Esophagus muscularis mucosa (tissue), 4 donors: ENCODE data around the gene EVI5. TPM values are rescaled to one million over a fixed set of nuclear protein-coding genes. Genes with fewer than 3 reads are reported as not detected.

Source experiments
- DNase-seq: peaks from one replicate; pipeline ENCODE4 v3.0.0-alpha.2; 2017; ENCODE audit errors: extremely low spot score
- H3K27ac ChIP-seq, 4 donors: fragments of 200-600 bp; sonication (generic); replicated peaks in 1 of 4; 1 replicate in 3 of 4; 2 replicates in 1 of 4; pipeline ENCODE4 v1.5.1; 2016 to 2019; ENCODE audit warnings: mild to moderate bottlenecking in 1 of 4
- H3K27me3 ChIP-seq, 4 donors: fragments of 200-600 bp; sonication (generic); one replicate each; pipeline versions ENCODE4 v1.5.1 to v1.6.0; 2016 to 2019
- H3K36me3 ChIP-seq, 4 donors: fragments of 200-600 bp; sonication (generic); one replicate each; pipeline ENCODE4 v1.5.1; 2016 to 2019
- H3K4me1 ChIP-seq, 4 donors: fragments of 200-600 bp; sonication (generic); one replicate each; pipeline ENCODE4 v1.5.1; 2016 to 2019
- H3K4me3 ChIP-seq, 4 donors: fragments of 200-600 bp; sonication (generic); 1 replicate in 2 of 4; 2 replicates in 2 of 4; pipeline ENCODE4 v1.5.1; 2016 to 2019; ENCODE audit warnings: mild to moderate bottlenecking in 4 of 4, moderate library complexity in 1 of 4
- H3K9me3 ChIP-seq, 4 donors: fragments of 200-600 bp; sonication (generic); 1 replicate in 3 of 4; 2 replicates in 1 of 4; pipeline ENCODE4 v1.5.1; 2016 to 2019
- EP300 ChIP-seq: sonication (generic); formaldehyde crosslinking; IDR thresholded peaks from one replicate; pipeline ENCODE4 v1.6.1; 2017; ENCODE audit warnings: antibody characterized with exemption
- POLR2A ChIP-seq: fragments of 450-650 bp; IDR thresholded peaks from one replicate; pipeline ENCODE4 v1.6.1; 2017; ENCODE audit warnings: antibody characterized with exemption, moderate library complexity, mild to moderate bottlenecking, low read depth
- POLR2AphosphoS5 ChIP-seq, 2 donors: sonication (generic); formaldehyde crosslinking; IDR thresholded peaks; one replicate each; pipeline ENCODE4 v1.6.1; 2017; ENCODE audit warnings: antibody characterized with exemption in 2 of 2
- WGBS: methylation state at CpG from one replicate; pipeline ENCODE4 v1.1.5; 2018; 5-methylcytosine and 5-hydroxymethylcytosine counted together
- intact Hi-C: fragments of 100-400 bp; cut with DNase I; formaldehyde crosslinking; loops from one replicate; pipeline ENCODE4 v1.15.1; 2023
- total RNA-seq, 4 donors: library from RNA; depleted of rRNA; stranded (reverse); fragments of >200 nt; gene quantifications; one replicate each; pipeline versions ENCODE4 v1.1.0 to v1.2.1, GENCODE V29; 2016
- TF ChIP-seq, protein P1 (sequence below), 3 experiments: fragments of 200-600 bp in 2 of 3; fragments of 450-650 bp in 1 of 3; sonication (generic) in 2 of 3; IDR thresholded peaks; one replicate each; pipeline ENCODE4 v1.5.1; 2017 to 2019; ENCODE audit warnings: antibody characterized with exemption in 3 of 3, mild to moderate bottlenecking in 2 of 3, moderate library complexity in 1 of 3

Gene EVI5
- 10 to 100 TPM; 32.3 to 55.2 (median 40.4) TPM for total RNA-seq

DNA sequence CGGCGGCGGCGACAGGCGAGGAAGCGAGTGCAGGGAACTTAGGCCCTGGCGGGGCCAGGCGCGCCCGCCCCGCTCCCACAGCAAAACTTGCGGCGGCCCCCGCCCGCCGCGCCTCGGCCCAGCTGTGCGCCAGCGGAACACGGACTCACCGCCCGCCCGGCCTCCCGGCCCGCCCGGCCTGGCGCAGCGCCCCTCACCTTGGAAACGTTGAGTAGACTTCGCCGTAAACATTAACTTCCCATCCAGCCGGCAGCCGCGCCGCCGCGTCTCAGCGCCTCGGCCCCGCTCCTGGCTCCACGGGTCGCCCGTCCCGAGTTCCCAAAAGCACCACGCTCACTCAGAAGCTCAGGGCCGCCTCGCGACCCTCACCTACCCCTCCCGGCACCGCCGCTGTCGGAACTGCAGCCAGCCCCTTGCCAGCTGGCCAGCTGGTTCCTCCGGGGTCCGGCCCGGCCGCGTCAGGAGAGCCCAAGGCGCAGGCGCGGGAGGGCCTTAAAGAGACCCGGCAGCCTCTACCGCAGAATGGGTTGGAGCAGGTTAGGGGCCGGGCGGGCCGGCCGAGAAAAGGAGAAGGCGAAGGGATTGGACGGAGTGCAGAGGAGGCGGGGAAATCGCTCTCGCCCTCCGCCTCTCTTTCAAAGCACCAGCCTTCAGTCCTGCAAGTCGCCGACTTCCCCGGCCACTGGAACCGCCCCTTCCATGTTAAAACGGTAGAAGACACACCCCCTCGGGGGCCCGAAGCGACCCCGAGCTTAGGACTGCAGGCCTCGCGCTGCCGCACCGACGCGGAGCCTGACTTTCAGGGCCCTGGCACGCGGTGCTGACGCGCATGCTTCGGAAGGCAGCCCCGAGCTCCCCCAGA is at the start of gene EVI5:
TSS of gene EVI5 (minus strand) at position 470 of the 862 bp plus-strand sequence. CDS start 48,562 bp downstream, outside the sequence.
- Histone ChIP-seq H3K4me3 (peak within 1 kb of the TSS; percentile 74 to 99 (median 90)), H3K36me3 (no peaks in the 10 kb centered on the region), H3K9me3 (no peaks in the 10 kb centered on the region), H3K4me1 (peaks cover 19 to 38% (median 31%) of the 10 kb centered on the region in 4 donors), H3K27ac (peak within 1 kb of the TSS; percentile 96 to 99 (median 99)), H3K27me3 (no peaks in the 10 kb centered on the region)
- WGBS = 0% methylated on average over 11 of the region's 94 CpGs
- intact Hi-C loops = loop anchor here (10.0 kb wide), 1 partner anchor 50 kb away; the partner anchor contains the start of gene RPL5
- TF ChIP-seq, protein P1, sequence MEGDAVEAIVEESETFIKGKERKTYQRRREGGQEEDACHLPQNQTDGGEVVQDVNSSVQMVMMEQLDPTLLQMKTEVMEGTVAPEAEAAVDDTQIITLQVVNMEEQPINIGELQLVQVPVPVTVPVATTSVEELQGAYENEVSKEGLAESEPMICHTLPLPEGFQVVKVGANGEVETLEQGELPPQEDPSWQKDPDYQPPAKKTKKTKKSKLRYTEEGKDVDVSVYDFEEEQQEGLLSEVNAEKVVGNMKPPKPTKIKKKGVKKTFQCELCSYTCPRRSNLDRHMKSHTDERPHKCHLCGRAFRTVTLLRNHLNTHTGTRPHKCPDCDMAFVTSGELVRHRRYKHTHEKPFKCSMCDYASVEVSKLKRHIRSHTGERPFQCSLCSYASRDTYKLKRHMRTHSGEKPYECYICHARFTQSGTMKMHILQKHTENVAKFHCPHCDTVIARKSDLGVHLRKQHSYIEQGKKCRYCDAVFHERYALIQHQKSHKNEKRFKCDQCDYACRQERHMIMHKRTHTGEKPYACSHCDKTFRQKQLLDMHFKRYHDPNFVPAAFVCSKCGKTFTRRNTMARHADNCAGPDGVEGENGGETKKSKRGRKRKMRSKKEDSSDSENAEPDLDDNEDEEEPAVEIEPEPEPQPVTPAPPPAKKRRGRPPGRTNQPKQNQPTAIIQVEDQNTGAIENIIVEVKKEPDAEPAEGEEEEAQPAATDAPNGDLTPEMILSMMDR (IDR thresholded peaks at IDR 0.05) = peak in 2 of 3 experiments; percentile 15 to 16
- peak; percentile 46 for TF ChIP-seq POLR2A
- peak; percentile 77 to 89 for TF ChIP-seq POLR2AphosphoS5 (IDR thresholded peaks at IDR 0.05)
- no peak for TF ChIP-seq EP300
- peak; percentile 97 for DNase-seq

DNA sequence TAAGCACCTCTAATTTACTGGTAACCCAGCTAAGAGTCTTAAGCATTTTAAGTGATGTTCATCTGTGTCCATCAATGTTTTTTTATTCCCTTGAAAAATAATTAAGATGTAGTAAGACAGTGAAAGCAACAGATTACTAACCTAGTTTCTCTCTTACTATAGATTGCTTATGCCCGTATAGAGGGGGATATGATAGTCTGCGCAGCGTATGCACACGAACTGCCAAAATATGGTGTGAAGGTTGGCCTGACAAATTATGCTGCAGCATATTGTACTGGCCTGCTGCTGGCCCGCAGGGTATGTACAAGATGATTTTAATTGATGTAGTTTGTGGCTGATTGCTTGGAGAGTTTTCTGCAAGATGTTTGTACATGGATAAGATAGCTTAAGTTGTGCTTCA is 49.7 kb upstream of the EVI5 start:
- no peak for TF ChIP-seq EP300
- no peak for TF ChIP-seq POLR2A
- no peak for TF ChIP-seq POLR2AphosphoS5 (IDR thresholded peaks at IDR 0.05)
- H3K27ac ChIP-seq = peak overlapping the region in 2 of 4 donors; percentile 95
- no peak for DNase-seq
- peaks cover 50 to 73% (median 71%) of the 10 kb centered on the region in 4 donors for H3K4me1 ChIP-seq
- H3K36me3 ChIP-seq = peaks cover 0 to 62% (median 49%) of the 10 kb centered on the region in 4 donors
- H3K27me3 ChIP-seq = no peaks in the 10 kb centered on the region
- 55% methylated on average over 5 of the region's 5 CpGs for WGBS
- peak overlapping the region in 1 of 4 donors; percentile 3 for H3K4me3 ChIP-seq
- H3K9me3 ChIP-seq = no peaks in the 10 kb centered on the region
- intact Hi-C loops = loop anchor here (10.0 kb wide), 1 partner anchor 50 kb away; the partner anchor contains the start of gene EVI5

DNA sequence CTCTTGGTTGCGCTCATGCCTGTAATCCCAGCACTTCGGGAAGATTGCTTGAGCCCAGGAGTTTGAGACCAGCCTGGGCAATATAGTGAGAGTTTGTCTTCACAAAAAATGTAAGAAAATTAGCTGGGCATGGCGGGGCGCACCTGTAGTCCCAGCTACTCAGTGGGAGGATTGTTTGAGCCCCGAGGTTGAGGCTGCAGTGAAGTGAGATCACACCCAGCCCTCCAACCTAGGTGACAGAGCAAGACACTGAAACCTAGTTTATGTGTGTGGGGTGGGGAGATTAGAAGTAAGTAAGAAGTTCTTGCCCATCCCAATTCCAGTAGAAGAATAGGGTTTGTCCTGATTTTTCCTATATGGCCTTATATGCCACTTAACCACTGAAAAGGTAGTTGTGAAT is 48.9 kb upstream of the EVI5 start:
- Histone ChIP-seq H3K9me3 (no peaks in the 10 kb centered on the region), H3K4me1 (peaks cover 44 to 65% (median 63%) of the 10 kb centered on the region in 4 donors), H3K36me3 (peaks cover 0 to 55% (median 42%) of the 10 kb centered on the region in 4 donors), H3K27ac (peak overlapping the region; percentile 95 to 96 (median 95)), H3K4me3 (peak overlapping the region; percentile 84 to 95 (median 92)), H3K27me3 (no peaks in the 10 kb centered on the region)
- WGBS = 54% methylated on average over 5 of the region's 5 CpGs
- TF ChIP-seq POLR2AphosphoS5 (IDR thresholded peaks at IDR 0.05) (no peak), EP300 (no peak)
- no peak for DNase-seq
- intact Hi-C loops = loop anchor here (10.0 kb wide), 1 partner anchor 49 kb away; the partner anchor contains the start of gene EVI5

DNA sequence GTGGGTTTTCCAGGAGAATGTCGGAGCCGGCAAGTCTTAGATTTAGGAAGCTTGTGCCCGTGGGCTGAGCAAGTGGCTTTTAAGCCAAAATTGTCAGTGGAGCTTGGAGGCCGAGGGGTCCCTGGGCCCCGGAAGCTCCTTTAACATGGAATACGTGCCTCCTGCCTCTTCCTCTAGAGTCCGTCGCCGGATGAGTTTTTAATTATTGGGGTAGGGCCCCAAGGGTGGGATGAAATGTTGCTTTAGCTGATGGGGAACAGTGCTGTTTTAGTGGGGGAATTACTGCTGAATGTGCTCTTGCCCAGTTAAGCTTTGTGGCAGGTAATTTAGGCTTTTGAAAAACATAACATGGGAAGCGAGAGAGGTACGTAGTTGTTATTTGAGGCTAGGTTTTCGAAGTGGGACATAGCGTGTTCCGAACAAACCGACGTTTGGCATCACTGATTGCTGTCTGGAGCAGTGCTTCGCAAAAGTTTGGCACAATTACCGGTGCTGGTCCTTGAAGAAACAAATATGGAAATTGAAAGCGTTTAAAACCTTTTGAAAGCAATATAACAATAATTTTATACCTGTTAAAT is 47.7 kb upstream of the EVI5 start:
- TF ChIP-seq POLR2AphosphoS5 (IDR thresholded peaks at IDR 0.05) (peak in 1 of 2 donors; percentile 31), EP300 (no peak)
- H3K4me1 ChIP-seq = peaks cover 36 to 53% (median 51%) of the 10 kb centered on the region in 4 donors
- peaks cover 0 to 43% (median 33%) of the 10 kb centered on the region in 4 donors for H3K36me3 ChIP-seq
- H3K27ac ChIP-seq = peak overlapping the region; percentile 95 to 96 (median 95)
- intact Hi-C loops = loop anchor here (10.0 kb wide), 1 partner anchor 48 kb away; the partner anchor contains the start of gene EVI5
- no peaks in the 10 kb centered on the region for H3K9me3 ChIP-seq
- no peak for DNase-seq
- H3K4me3 ChIP-seq = peak overlapping the region; percentile 84 to 95 (median 92)
- H3K27me3 ChIP-seq = no peaks in the 10 kb centered on the region
- under 1% methylated on average over 19 of the region's 19 CpGs for WGBS

DNA sequence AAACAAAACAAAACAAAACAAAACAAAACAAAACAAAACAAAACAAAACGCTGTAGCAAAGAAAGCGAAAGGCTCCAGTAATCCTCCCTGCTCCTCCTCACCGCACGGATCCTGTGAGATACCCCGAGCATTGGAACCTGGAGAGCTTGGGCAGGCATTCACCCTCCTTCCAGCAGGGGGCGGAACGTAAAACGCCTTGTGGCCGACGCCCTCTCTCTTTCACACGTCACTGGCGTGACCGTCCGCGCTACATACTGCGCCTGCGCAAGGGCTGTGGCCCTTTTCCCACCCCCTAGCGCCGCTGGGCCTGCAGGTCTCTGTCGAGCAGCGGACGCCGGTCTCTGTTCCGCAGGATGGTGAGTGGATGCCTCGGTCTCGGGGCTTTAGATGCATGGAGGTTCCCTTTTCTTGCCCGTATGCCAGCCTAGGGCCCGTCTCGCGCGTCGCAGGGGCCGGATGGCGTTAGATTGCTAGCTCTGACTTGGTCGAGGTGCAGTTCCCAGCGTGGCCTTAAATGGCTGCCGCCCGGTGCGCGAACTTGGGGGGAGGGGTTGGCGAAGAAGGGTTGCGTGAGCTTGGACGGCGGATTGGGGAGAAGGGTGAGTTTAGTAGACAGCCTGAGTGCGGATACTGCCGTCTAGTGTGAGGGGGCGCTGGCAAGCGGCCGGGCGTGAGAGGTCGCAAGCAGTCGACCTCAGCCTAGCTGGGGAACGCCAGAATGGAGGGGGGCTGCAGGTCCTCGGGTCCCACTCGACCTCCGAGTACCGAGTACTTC is 47.0 kb upstream of the EVI5 start, which contains the start of gene RPL5:
TSS of gene RPL5 (plus strand) at position 279 of the 775 bp plus-strand sequence. CDS start at position 354, 75 bp downstream.
- H3K36me3 ChIP-seq = peaks cover 0 to 36% (median 26%) of the 10 kb centered on the region in 4 donors
- peaks cover 29 to 47% (median 44%) of the 10 kb centered on the region in 4 donors for H3K4me1 ChIP-seq
- DNase-seq = peak; percentile 99
- H3K4me3 ChIP-seq = peak within 1 kb of the TSS; percentile 84 to 95 (median 92)
- peak; percentile 91 for TF ChIP-seq POLR2A
- TF ChIP-seq, protein P1 (IDR thresholded peaks at IDR 0.05) = peak; percentile 78 to 96 (median 94)
- no peak for TF ChIP-seq EP300
- peak; percentile 99 to 100 for TF ChIP-seq POLR2AphosphoS5 (IDR thresholded peaks at IDR 0.05)
- intact Hi-C loops = loop anchor here (10.0 kb wide), 1 partner anchor 47 kb away; the partner anchor contains the start of gene EVI5
- H3K27ac ChIP-seq = peak within 1 kb of the TSS; percentile 95 to 96 (median 95)
- 1% methylated on average over 21 of the region's 57 CpGs for WGBS
- H3K27me3 ChIP-seq = no peaks in the 10 kb centered on the region
- no peaks in the 10 kb centered on the region for H3K9me3 ChIP-seq
